Karpas-422 (cell line): ENCODE data around the gene SOS1. TPM values are rescaled to one million over a fixed set of nuclear protein-coding genes. Genes with fewer than 3 reads are reported as not detected.

Source experiments
- DNase-seq: peaks from one replicate; pipeline ENCODE4 v3.0.0-alpha.2; 2015
- H2AFZ ChIP-seq: fragments of 200-600 bp; sonication (generic); 2 replicates; pipeline ENCODE4 v1.6.1; 2014; ENCODE audit warnings: antibody characterized with exemption, low read length, mixed read lengths
- H3K27ac ChIP-seq: fragments of 200-600 bp; sonication (generic); 2 replicates; pipeline ENCODE4 v1.5.1; 2014; ENCODE audit warnings: mild to moderate bottlenecking, low read length, moderate library complexity
- H3K27me3 ChIP-seq: fragments of 200-600 bp; sonication (generic); 2 replicates; pipeline ENCODE4 v1.6.1; 2014; ENCODE audit warnings: low read length, mixed read lengths
- H3K36me3 ChIP-seq: fragments of 200-600 bp; sonication (generic); 2 replicates; pipeline ENCODE4 v1.6.1; 2014; ENCODE audit warnings: low read length, mixed read lengths; ENCODE audit not compliant: insufficient read depth
- H3K4me1 ChIP-seq: fragments of 200-600 bp; sonication (generic); 2 replicates; pipeline ENCODE4 v1.6.1; 2014; ENCODE audit warnings: mild to moderate bottlenecking, low read length, mixed read lengths
- H3K4me2 ChIP-seq: fragments of 200-600 bp; sonication (generic); 2 replicates; pipeline ENCODE4 v1.6.1; 2014; ENCODE audit warnings: low read length, low read depth, mild to moderate bottlenecking; ENCODE audit not compliant: poor library complexity, severe bottlenecking
- H3K4me3 ChIP-seq: fragments of 200-600 bp; sonication (generic); 2 replicates; pipeline ENCODE4 v1.5.1; 2014; ENCODE audit warnings: mild to moderate bottlenecking, antibody characterized with exemption, low read length, mixed read lengths
- H3K79me2 ChIP-seq: fragments of 200-600 bp; sonication (generic); 2 replicates; pipeline ENCODE4 v1.6.1; 2014; ENCODE audit warnings: mild to moderate bottlenecking, low read length, mixed read lengths
- H3K9ac ChIP-seq: fragments of 200-600 bp; sonication (generic); 2 replicates; pipeline ENCODE4 v1.6.0; 2014; ENCODE audit warnings: low read length
- H3K9me2 ChIP-seq: fragments of 200-600 bp; sonication (generic), shearing (Covaris generic); replicated peaks from 2 replicates; pipeline ENCODE4 v1.6.0; 2014; ENCODE audit warnings: mild to moderate bottlenecking, low read length, moderate library complexity; ENCODE audit not compliant: insufficient read depth
- H3K9me3 ChIP-seq: fragments of 300-700, 200-600 bp; sonication (generic); 2 replicates; pipeline ENCODE4 v1.6.1; 2014; ENCODE audit warnings: low read length, mixed read lengths
- H4K20me1 ChIP-seq: fragments of 200-600 bp; sonication (generic); 2 replicates; pipeline ENCODE4 v1.6.1; 2014; ENCODE audit warnings: mild to moderate bottlenecking, antibody characterized with exemption, low read length, low read depth; ENCODE audit not compliant: insufficient read depth
- total RNA-seq: library from RNA; depleted of rRNA; stranded (reverse); fragments of >200 nt; shearing (Covaris generic); gene quantifications from 2 replicates; pipeline ENCODE4 v1.2.3, GENCODE V29; 2014; ENCODE audit warnings: low replicate concordance

The SOS1 gene
- total RNA-seq, 1 experiment from 2014 or later, result 91.7 TPM

GRCh38 chr2:39121523-39122063, 742 bp upstream of the SOS1 start:
- Histone ChIP-seq H3K9me2 (no peaks in the 10 kb centered on the region), H3K79me2 (peaks cover 71% of the 10 kb centered on the region), H3K27me3 (no peaks in the 10 kb centered on the region), H3K4me2 (peak overlapping the region; percentile 85), H3K9ac (peak overlapping the region; percentile 91), H3K36me3 (peaks cover 16% of the 10 kb centered on the region), H3K9me3 (no peaks in the 10 kb centered on the region), H3K4me1 (peaks cover 49% of the 10 kb centered on the region), H3K27ac (peak overlapping the region; percentile 81), H3K4me3 (peak overlapping the region; percentile 67), H4K20me1 (no peaks in the 10 kb centered on the region; the same call in 1 of the 2 replicates), H2AFZ (no peak overlapping the region)
- DNase-seq, result peak; percentile 71

GRCh38 chr2:39120521-39120770, 405 bp downstream of the SOS1 start:
- H3K27me3 ChIP-seq, result no peaks in the 10 kb centered on the region
- peak overlapping the region; percentile 91 for H3K9ac ChIP-seq
- no peaks in the 10 kb centered on the region; the same call in 1 of the 2 replicates for H4K20me1 ChIP-seq
- peaks cover 80% of the 10 kb centered on the region for H3K79me2 ChIP-seq
- H3K27ac ChIP-seq, result peak overlapping the region; percentile 81
- no peaks in the 10 kb centered on the region for H3K9me2 ChIP-seq
- no peak overlapping the region for H2AFZ ChIP-seq
- no peaks in the 10 kb centered on the region for H3K9me3 ChIP-seq
- no peak for DNase-seq
- peak overlapping the region; percentile 93; the same call in 1 of the 2 replicates for H3K4me3 ChIP-seq
- H3K4me1 ChIP-seq, result peaks cover 44% of the 10 kb centered on the region
- peaks cover 27% of the 10 kb centered on the region for H3K36me3 ChIP-seq
- H3K4me2 ChIP-seq, result no peak overlapping the region

- Histone ChIP-seq H3K79me2 (peaks cover 80% of the 10 kb centered on the region), H3K4me1 (peaks cover 40% of the 10 kb centered on the region), H4K20me1 (no peaks in the 10 kb centered on the region; the same call in 1 of the 2 replicates), H3K36me3 (peaks cover 27% of the 10 kb centered on the region), H3K4me2 (peak overlapping the region; percentile 86), H3K4me3 (peak overlapping the region; percentile 93), H2AFZ (no peak overlapping the region), H3K27me3 (no peaks in the 10 kb centered on the region), H3K9ac (peak overlapping the region; percentile 91), H3K27ac (peak overlapping the region; percentile 79), H3K9me2 (no peaks in the 10 kb centered on the region), H3K9me3 (no peaks in the 10 kb centered on the region)
- DNase-seq, result peak; percentile 86
Observed at GRCh38 chr2:39119732-39120520, 925 bp downstream of the SOS1 start.

GRCh38 chr2:39118786-39119499, 1.9 kb downstream of the SOS1 start:
- Histone ChIP-seq H3K4me1 (peaks cover 44% of the 10 kb centered on the region), H3K27me3 (no peaks in the 10 kb centered on the region), H3K4me3 (peak overlapping the region; percentile 93), H3K27ac (peak overlapping the region; percentile 79), H3K9ac (peak overlapping the region; percentile 91), H2AFZ (no peak overlapping the region), H4K20me1 (no peaks in the 10 kb centered on the region; the same call in 1 of the 2 replicates), H3K4me2 (peak overlapping the region; percentile 86), H3K36me3 (peaks cover 27% of the 10 kb centered on the region), H3K9me3 (no peaks in the 10 kb centered on the region), H3K9me2 (no peaks in the 10 kb centered on the region), H3K79me2 (peaks cover 86% of the 10 kb centered on the region)
- DNase-seq, result peak; percentile 88

GRCh38 chr2:39115556-39115955, 5.3 kb downstream of the SOS1 start:
- Histone ChIP-seq H2AFZ (no peak overlapping the region), H3K36me3 (peaks cover 39% of the 10 kb centered on the region), H4K20me1 (no peaks in the 10 kb centered on the region; the same call in 1 of the 2 replicates), H3K9ac (no peak overlapping the region), H3K4me1 (peaks cover 56% of the 10 kb centered on the region), H3K9me3 (no peaks in the 10 kb centered on the region), H3K27ac (no peak overlapping the region), H3K4me2 (no peak overlapping the region), H3K27me3 (no peaks in the 10 kb centered on the region), H3K4me3 (no peak overlapping the region), H3K79me2 (peaks cover 96% of the 10 kb centered on the region), H3K9me2 (no peaks in the 10 kb centered on the region)
- no peak for DNase-seq

GRCh38 chr2:39114771-39115170, 6.1 kb downstream of the SOS1 start:
- Histone ChIP-seq H3K27ac (no peak overlapping the region), H4K20me1 (no peaks in the 10 kb centered on the region; the same call in 1 of the 2 replicates), H3K9me2 (no peaks in the 10 kb centered on the region), H3K9ac (no peak overlapping the region), H3K4me2 (no peak overlapping the region), H3K79me2 (peaks cover 99% of the 10 kb centered on the region), H2AFZ (no peak overlapping the region), H3K27me3 (no peaks in the 10 kb centered on the region), H3K4me3 (no peak overlapping the region), H3K36me3 (peaks cover 39% of the 10 kb centered on the region), H3K4me1 (peaks cover 64% of the 10 kb centered on the region), H3K9me3 (no peaks in the 10 kb centered on the region)
- no peak for DNase-seq

- H3K27me3 ChIP-seq, result no peaks in the 10 kb centered on the region
- 0 out of 2 replicates have a peak overlapping the region, but pooled peaks have one; percentile 13 for H3K9ac ChIP-seq
- H3K4me3 ChIP-seq, result no peak overlapping the region
- H4K20me1 ChIP-seq, result no peaks in the 10 kb centered on the region; the same call in 1 of the 2 replicates
- H2AFZ ChIP-seq, result no peak overlapping the region
- no peak for DNase-seq
- peaks cover 99% of the 10 kb centered on the region for H3K79me2 ChIP-seq
- H3K9me3 ChIP-seq, result no peaks in the 10 kb centered on the region
- peak overlapping the region; percentile 73 for H3K4me2 ChIP-seq
- H3K27ac ChIP-seq, result peak overlapping the region; percentile 87
- no peaks in the 10 kb centered on the region for H3K9me2 ChIP-seq
- H3K36me3 ChIP-seq, result peaks cover 21% of the 10 kb centered on the region
- H3K4me1 ChIP-seq, result peaks cover 73% of the 10 kb centered on the region
Observed at GRCh38 chr2:39109537-39109936, 11.3 kb downstream of the SOS1 start.

GRCh38 chr2:39108377-39108776, 12.5 kb downstream of the SOS1 start:
- H3K4me3 ChIP-seq, result no peak overlapping the region
- no peak overlapping the region for H3K9ac ChIP-seq
- no peak for DNase-seq
- no peaks in the 10 kb centered on the region; the same call in 1 of the 2 replicates for H4K20me1 ChIP-seq
- H3K27me3 ChIP-seq, result no peaks in the 10 kb centered on the region
- peak overlapping the region; percentile 21 for H3K4me2 ChIP-seq
- H2AFZ ChIP-seq, result no peak overlapping the region
- peak overlapping the region; percentile 87 for H3K27ac ChIP-seq
- peaks cover 99% of the 10 kb centered on the region for H3K79me2 ChIP-seq
- peaks cover 67% of the 10 kb centered on the region for H3K4me1 ChIP-seq
- no peaks in the 10 kb centered on the region for H3K9me3 ChIP-seq
- no peaks in the 10 kb centered on the region for H3K9me2 ChIP-seq
- H3K36me3 ChIP-seq, result peaks cover 24% of the 10 kb centered on the region
